IgD-negative memory B cell (primary cell): ENCODE results near the gene CNST. TPM values are rescaled to one million over a fixed set of nuclear protein-coding genes. Genes with fewer than 3 reads are reported as not detected.
"Not testable (repeated sequence)": the region's sequence is repeated elsewhere in the genome, so short reads cannot be mapped to it uniquely, and the experiment has no call there.

Experiments
- H3K27ac Mint-ChIP-seq, 3 donors: one replicate each; pipeline ENCODE4 v1.8.0; 2020 to 2022; ENCODE audit warnings: mild to moderate bottlenecking in 3 of 3, mixed read lengths in 3 of 3, moderate library complexity in 1 of 3
- H3K27me3 Mint-ChIP-seq: one replicate; pipeline ENCODE4 v1.8.0; 2021; ENCODE audit warnings: mixed read lengths
- H3K36me3 Mint-ChIP-seq: one replicate; pipeline ENCODE4 v1.8.0; 2020; ENCODE audit warnings: mild to moderate bottlenecking, mixed read lengths
- H3K4me1 Mint-ChIP-seq, 3 donors: one replicate each; pipeline ENCODE4 v1.8.0; 2020 to 2022; ENCODE audit warnings: mixed read lengths in 3 of 3, mild to moderate bottlenecking in 1 of 3
- H3K4me3 Mint-ChIP-seq, 4 donors: one replicate each; pipeline ENCODE4 v1.8.0; 2020 to 2022; ENCODE audit warnings: mild to moderate bottlenecking in 4 of 4, mixed read lengths in 4 of 4, moderate library complexity in 3 of 4
- H3K9me3 Mint-ChIP-seq, 3 donors: one replicate each; pipeline ENCODE4 v1.8.0; 2020 to 2021; ENCODE audit warnings: mixed read lengths in 3 of 3, mild to moderate bottlenecking in 1 of 3
- polyA plus RNA-seq: library from polyadenylated mRNA; unstranded; fragments of 300-500 nt; fragmentation: Illumina TruSeq; gene quantifications from one replicate; pipeline ENCODE4 v1.2.3, GENCODE V29; 2021

Gene CNST
- polyA plus RNA-seq, 1 donor from 2014 or later, result 51.6 TPM

- no peak overlapping the region for H3K4me3 Mint-ChIP-seq
- H3K27me3 Mint-ChIP-seq, result no peaks in the 10 kb centered on the region
- H3K27ac Mint-ChIP-seq, result no peak overlapping the region
- peaks cover 27 to 37% (median 31%) of the 10 kb centered on the region in 3 donors for H3K4me1 Mint-ChIP-seq
- peaks cover 12% of the 10 kb centered on the region for H3K36me3 Mint-ChIP-seq
- peaks cover 0 to 2% (median 2%) of the 10 kb centered on the region in 3 donors for H3K9me3 Mint-ChIP-seq
Observed at GRCh38 chr1:246587032-246587431, 20.8 kb downstream of the CNST start.

- Mint-ChIP-seq H3K27me3 (no peaks in the 10 kb centered on the region), H3K27ac (peak overlapping the region in 1 of 3 donors; percentile 52), H3K9me3 (peaks cover 0 to 2% (median 2%) of the 10 kb centered on the region in 3 donors), H3K4me1 (peaks cover 24 to 37% (median 29%) of the 10 kb centered on the region in 3 donors), H3K4me3 (no peak overlapping the region), H3K36me3 (peaks cover 12% of the 10 kb centered on the region)
Observed at GRCh38 chr1:246587606-246588005, 21.4 kb downstream of the CNST start.

- peak overlapping the region in 1 of 3 donors; percentile 52 for H3K27ac Mint-ChIP-seq
- no peak overlapping the region for H3K4me3 Mint-ChIP-seq
- H3K4me1 Mint-ChIP-seq, result peaks cover 23 to 34% (median 29%) of the 10 kb centered on the region in 3 donors
- H3K9me3 Mint-ChIP-seq, result peaks cover 0 to 2% (median 2%) of the 10 kb centered on the region in 3 donors
- peaks cover 11% of the 10 kb centered on the region for H3K36me3 Mint-ChIP-seq
- no peaks in the 10 kb centered on the region for H3K27me3 Mint-ChIP-seq
Observed at GRCh38 chr1:246588159-246588721, 22.0 kb downstream of the CNST start.

GRCh38 chr1:246589919-246590318 lies 23.7 kb downstream of the CNST start:
- Mint-ChIP-seq H3K4me3 (peak overlapping the region in 1 of 4 donors; percentile 45), H3K4me1 (peaks cover 20 to 29% (median 20%) of the 10 kb centered on the region in 3 donors)
- not testable (repeated sequence) for H3K36me3 Mint-ChIP-seq, H3K27me3 Mint-ChIP-seq, H3K9me3 Mint-ChIP-seq, H3K27ac Mint-ChIP-seq

GRCh38 chr1:246591047-246591446 lies 24.8 kb downstream of the CNST start:
- peaks cover 22 to 31% (median 26%) of the 10 kb centered on the region in 3 donors for H3K4me1 Mint-ChIP-seq
- peak overlapping the region in 1 of 4 donors; percentile 51 for H3K4me3 Mint-ChIP-seq
- H3K36me3 Mint-ChIP-seq, result peaks cover 7% of the 10 kb centered on the region
- H3K27me3 Mint-ChIP-seq, result no peaks in the 10 kb centered on the region
- H3K27ac Mint-ChIP-seq, result no peak overlapping the region
- peaks cover 0 to 2% (median 2%) of the 10 kb centered on the region in 3 donors for H3K9me3 Mint-ChIP-seq

- Mint-ChIP-seq H3K27ac (no peak overlapping the region), H3K4me1 (peaks cover 23 to 30% (median 26%) of the 10 kb centered on the region in 3 donors), H3K27me3 (no peaks in the 10 kb centered on the region), H3K9me3 (peaks cover 0 to 2% (median 2%) of the 10 kb centered on the region in 3 donors), H3K36me3 (peaks cover 7% of the 10 kb centered on the region), H3K4me3 (peak overlapping the region in 1 of 4 donors; percentile 18)
Observed at GRCh38 chr1:246591504-246591903, 25.2 kb downstream of the CNST start.

- Mint-ChIP-seq H3K4me3 (no peak overlapping the region), H3K27ac (peak overlapping the region in 1 of 3 donors; percentile 69), H3K27me3 (no peaks in the 10 kb centered on the region), H3K9me3 (peaks cover 0 to 3% (median 2%) of the 10 kb centered on the region in 3 donors), H3K4me1 (peaks cover 26 to 30% (median 28%) of the 10 kb centered on the region in 3 donors), H3K36me3 (peaks cover 7% of the 10 kb centered on the region)
Observed at GRCh38 chr1:246591958-246592357, 25.7 kb downstream of the CNST start.

- no peaks in the 10 kb centered on the region for H3K27me3 Mint-ChIP-seq
- H3K9me3 Mint-ChIP-seq, result peaks cover 0 to 3% (median 2%) of the 10 kb centered on the region in 3 donors
- peaks cover 7% of the 10 kb centered on the region for H3K36me3 Mint-ChIP-seq
- H3K4me1 Mint-ChIP-seq, result peaks cover 19 to 26% (median 24%) of the 10 kb centered on the region in 3 donors
- peak overlapping the region in 1 of 3 donors; percentile 69 for H3K27ac Mint-ChIP-seq
- peak overlapping the region in 1 of 4 donors; percentile 52 for H3K4me3 Mint-ChIP-seq
Observed at GRCh38 chr1:246592695-246593094, 26.4 kb downstream of the CNST start.

GRCh38 chr1:246595146-246595545 lies 28.9 kb downstream of the CNST start:
- Mint-ChIP-seq H3K4me1 (peaks cover 26 to 29% (median 27%) of the 10 kb centered on the region in 3 donors), H3K27ac (no peak overlapping the region), H3K36me3 (peaks cover 6% of the 10 kb centered on the region), H3K9me3 (peaks cover 0 to 2% (median 1%) of the 10 kb centered on the region in 3 donors), H3K27me3 (no peaks in the 10 kb centered on the region), H3K4me3 (no peak overlapping the region)

GRCh38 chr1:246597340-246597739 lies 31.1 kb downstream of the CNST start:
- Mint-ChIP-seq H3K27me3 (no peaks in the 10 kb centered on the region), H3K27ac (no peak overlapping the region), H3K4me3 (no peak overlapping the region), H3K36me3 (peaks cover 2% of the 10 kb centered on the region), H3K9me3 (peaks cover 0 to 1% (median 0%) of the 10 kb centered on the region in 3 donors), H3K4me1 (peaks cover 25 to 32% (median 29%) of the 10 kb centered on the region in 3 donors)

GRCh38 chr1:246597971-246598370 lies 31.7 kb downstream of the CNST start:
- Mint-ChIP-seq H3K4me1 (peaks cover 25 to 34% (median 30%) of the 10 kb centered on the region in 3 donors), H3K27ac (no peak overlapping the region), H3K9me3 (peaks cover 0 to 1% (median 0%) of the 10 kb centered on the region in 3 donors), H3K4me3 (no peak overlapping the region), H3K27me3 (no peaks in the 10 kb centered on the region), H3K36me3 (peaks cover 2% of the 10 kb centered on the region)

GRCh38 chr1:246599315-246599714 lies 33.1 kb downstream of the CNST start:
- Mint-ChIP-seq H3K4me1 (peaks cover 27 to 34% (median 33%) of the 10 kb centered on the region in 3 donors), H3K27ac (no peak overlapping the region), H3K27me3 (no peaks in the 10 kb centered on the region), H3K36me3 (peaks cover 8% of the 10 kb centered on the region), H3K4me3 (no peak overlapping the region), H3K9me3 (peaks cover 0 to 1% (median 0%) of the 10 kb centered on the region in 3 donors)

GRCh38 chr1:246600579-246600978 lies 34.3 kb downstream of the CNST start:
- no peak overlapping the region for H3K4me3 Mint-ChIP-seq
- peaks cover 0 to 1% (median 0%) of the 10 kb centered on the region in 3 donors for H3K9me3 Mint-ChIP-seq
- peaks cover 27 to 33% (median 30%) of the 10 kb centered on the region in 3 donors for H3K4me1 Mint-ChIP-seq
- H3K27ac Mint-ChIP-seq, result peak overlapping the region in 1 of 3 donors; percentile 68
- H3K27me3 Mint-ChIP-seq, result no peaks in the 10 kb centered on the region
- H3K36me3 Mint-ChIP-seq, result peaks cover 10% of the 10 kb centered on the region

GRCh38 chr1:246602194-246602593 lies 35.9 kb downstream of the CNST start:
- no peaks in the 10 kb centered on the region for H3K9me3 Mint-ChIP-seq
- peaks cover 10% of the 10 kb centered on the region for H3K36me3 Mint-ChIP-seq
- peak overlapping the region in 1 of 4 donors; percentile 25 for H3K4me3 Mint-ChIP-seq
- no peaks in the 10 kb centered on the region for H3K27me3 Mint-ChIP-seq
- H3K27ac Mint-ChIP-seq, result peak overlapping the region in 1 of 3 donors; percentile 28
- peaks cover 19 to 30% (median 28%) of the 10 kb centered on the region in 3 donors for H3K4me1 Mint-ChIP-seq

- H3K27me3 Mint-ChIP-seq, H3K27ac Mint-ChIP-seq, H3K4me3 Mint-ChIP-seq, H3K36me3 Mint-ChIP-seq, H3K9me3 Mint-ChIP-seq: not testable (repeated sequence)
- peaks cover 17 to 28% (median 20%) of the 10 kb centered on the region in 3 donors for H3K4me1 Mint-ChIP-seq
Observed at GRCh38 chr1:246605231-246605630, 39.0 kb downstream of the CNST start.

GRCh38 chr1:246607462-246607861 lies 41.2 kb downstream of the CNST start:
- Mint-ChIP-seq H3K27ac (no peak overlapping the region), H3K36me3 (peaks cover 8% of the 10 kb centered on the region), H3K27me3 (no peaks in the 10 kb centered on the region), H3K4me3 (no peak overlapping the region), H3K9me3 (no peaks in the 10 kb centered on the region), H3K4me1 (peaks cover 18 to 26% (median 19%) of the 10 kb centered on the region in 3 donors)
